IPS-18c (cell line): ENCODE results near the gene KLK10.

Experiments used
- H3K4me3 ChIP-seq: 2 replicates; pipeline ENCODE4 v1.7.0; 2013; ENCODE audit warnings: low read depth, mild to moderate bottlenecking, low read length, moderate library complexity; ENCODE audit not compliant: insufficient read depth
- H3K9me3 ChIP-seq: one replicate; pipeline ENCODE4 v1.6.1; 2013; ENCODE audit warnings: mild to moderate bottlenecking, low read length, moderate library complexity; ENCODE audit not compliant: control insufficient read depth, insufficient read depth

The KLK10 gene

GRCh38 chr19:51019544-51019925 lies at the start of gene KLK10:
Gene KLK10 (minus strand): TSS chr19:51019709. CDS start chr19:51019130, 579 bp downstream.
- Histone ChIP-seq H3K9me3 (no peaks in the 10 kb centered on the region), H3K4me3 (peak within 1 kb of the TSS; percentile 49)

DNA sequence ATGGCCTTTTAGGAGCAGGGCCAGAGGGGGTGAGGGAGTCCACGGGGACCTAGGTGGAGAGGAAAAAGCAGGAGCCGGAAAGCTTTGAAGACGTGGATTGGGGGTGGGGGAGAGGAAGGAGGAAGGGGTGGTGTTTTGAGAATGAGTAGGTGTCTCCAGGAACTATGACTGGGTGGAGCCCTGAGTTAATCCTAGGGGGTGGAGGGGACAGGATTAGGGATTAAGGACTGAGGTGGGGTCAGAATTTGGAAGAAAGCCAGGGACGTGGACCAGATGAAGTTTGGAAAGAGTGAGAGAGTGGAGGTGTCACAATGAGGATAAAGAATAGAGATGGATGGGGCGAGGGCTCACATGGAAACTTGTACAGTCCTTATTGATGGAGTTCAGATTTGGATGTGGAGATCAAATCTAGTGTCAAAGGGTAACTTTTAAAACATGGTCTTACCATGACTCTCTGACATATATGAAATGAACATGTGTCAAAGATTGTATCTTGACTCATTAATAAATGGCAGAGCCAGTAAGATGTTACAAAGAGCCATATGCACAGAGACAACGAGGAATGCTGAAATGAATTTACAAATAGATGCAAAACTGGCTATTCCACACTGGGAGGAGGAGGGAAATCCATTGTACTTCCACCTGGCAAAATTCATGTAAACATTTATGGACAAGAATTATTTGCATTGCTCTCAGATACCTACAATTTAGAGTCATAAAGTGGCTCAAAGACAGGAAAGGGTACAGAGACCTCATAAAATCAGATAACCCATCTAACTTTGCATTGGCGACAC lies 47.1 kb upstream of the KLK10 start:
- Histone ChIP-seq H3K9me3 (no peaks in the 10 kb centered on the region), H3K4me3 (no peak overlapping the region)

DNA sequence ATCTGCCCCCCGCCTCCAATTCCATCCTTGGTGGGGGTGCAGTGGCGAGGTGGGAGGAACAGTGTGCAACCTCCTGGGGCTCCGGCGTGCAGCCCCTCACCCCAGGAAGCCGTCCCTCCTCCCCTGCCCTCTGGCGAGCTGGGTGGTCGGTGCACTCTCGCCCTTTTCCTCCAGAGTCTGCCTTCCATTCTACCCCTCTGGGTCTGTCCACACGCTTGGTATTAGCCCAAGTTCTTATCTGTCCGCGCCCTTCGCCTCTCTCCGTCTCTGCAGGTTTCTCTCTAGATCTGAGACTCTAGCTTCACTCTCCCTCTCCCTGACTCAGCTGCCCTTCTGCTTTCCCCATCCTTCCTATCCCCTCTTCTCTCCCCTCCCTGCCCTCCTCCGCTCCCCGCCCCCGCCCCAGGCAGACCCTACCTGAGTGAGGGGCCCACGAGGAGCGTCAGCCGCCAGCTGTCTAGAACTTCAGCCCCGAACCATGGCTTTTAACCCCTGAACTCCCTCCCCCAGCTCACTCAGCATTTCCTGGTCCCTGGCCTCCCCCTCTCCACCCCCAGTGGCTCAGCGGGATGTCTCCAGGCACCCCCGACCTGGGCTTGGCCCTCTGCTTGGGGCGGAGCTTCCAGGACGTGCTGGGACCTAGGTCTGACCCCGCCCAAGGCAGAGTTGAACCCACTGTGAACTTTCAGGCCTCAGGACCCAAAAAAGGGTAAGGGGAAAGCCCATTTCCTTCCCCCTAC lies 45.9 kb upstream of the KLK10 start:
- Histone ChIP-seq H3K4me3 (peak overlapping the region; percentile 66), H3K9me3 (no peaks in the 10 kb centered on the region)

DNA sequence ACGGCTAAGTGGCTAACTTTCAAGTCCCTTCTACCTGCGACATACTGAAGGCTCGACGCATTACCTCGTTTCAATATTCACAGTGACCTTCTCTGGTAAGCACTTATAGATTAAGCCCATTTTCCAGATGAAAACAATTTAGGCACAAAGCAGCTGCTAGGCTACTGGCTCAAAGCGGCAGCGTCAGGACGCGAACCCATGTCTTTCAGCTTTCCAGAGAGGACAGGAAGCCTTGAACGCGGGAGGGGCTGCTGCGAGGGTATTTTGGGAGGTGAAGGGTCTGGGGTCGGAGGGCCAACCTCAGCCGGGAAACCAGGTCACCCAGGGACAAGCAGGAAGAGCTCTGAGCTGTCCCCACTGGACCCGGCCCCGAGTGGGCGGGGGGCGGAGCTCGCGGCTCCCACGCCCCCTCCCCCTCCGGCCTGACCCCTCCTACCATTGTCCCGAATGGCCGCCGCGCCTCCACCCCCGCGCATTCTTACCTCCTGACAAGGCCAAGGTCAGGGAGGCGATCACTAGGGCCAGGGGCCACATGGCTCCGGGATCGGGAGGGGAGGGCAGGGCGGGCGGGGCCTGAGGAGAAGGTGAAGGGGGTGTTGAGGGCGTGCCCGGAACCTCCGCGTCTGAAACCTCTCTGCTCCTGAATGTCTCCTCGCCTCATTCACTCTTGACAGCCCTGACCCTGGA lies 45.2 kb upstream of the KLK10 start, which contains the start of gene KLK13:
TSS of gene KLK13 (minus strand) at position 559 of the 687 bp plus-strand sequence. CDS start at position 534, 25 bp downstream.
- H3K9me3 ChIP-seq: no peaks in the 10 kb centered on the region
- H3K4me3 ChIP-seq: peak within 1 kb of the TSS; percentile 66

- no peak overlapping the region for H3K4me3 ChIP-seq
These were observed 44.2 kb upstream of the KLK10 start for GRCh38 chr19:51063664-51064063.

DNA sequence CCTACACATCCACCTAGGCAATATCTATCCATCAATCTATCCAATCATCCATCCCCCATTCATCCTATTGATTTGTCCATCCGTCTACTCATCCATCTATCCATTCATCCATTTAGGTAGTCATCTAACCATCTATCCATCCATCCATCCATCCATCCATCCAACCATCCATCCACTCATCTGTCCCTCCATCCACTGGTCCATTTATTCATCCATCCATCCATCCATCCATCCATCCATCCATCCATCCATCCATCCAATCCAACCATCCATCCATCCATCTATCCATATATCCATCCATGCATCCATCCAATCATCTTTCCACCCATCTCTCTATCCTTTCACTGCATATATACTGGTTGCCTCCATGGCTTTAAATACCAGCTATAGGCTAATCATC lies 41.5 kb upstream of the KLK10 start:
- Histone ChIP-seq H3K9me3 (no peaks in the 10 kb centered on the region), H3K4me3 (no peak overlapping the region)

More at GRCh38 chr19:51063664-51064063, 44.2 kb upstream of the KLK10 start:
- H3K9me3 ChIP-seq: no peaks in the 10 kb centered on the region

- Histone ChIP-seq H3K4me3 (no peak overlapping the region), H3K9me3 (no peaks in the 10 kb centered on the region)
These were observed 40.8 kb upstream of the KLK10 start for GRCh38 chr19:51060336-51060735.

GRCh38 chr19:51059715-51060114 lies 40.2 kb upstream of the KLK10 start:
- H3K9me3 ChIP-seq: no peaks in the 10 kb centered on the region

DNA sequence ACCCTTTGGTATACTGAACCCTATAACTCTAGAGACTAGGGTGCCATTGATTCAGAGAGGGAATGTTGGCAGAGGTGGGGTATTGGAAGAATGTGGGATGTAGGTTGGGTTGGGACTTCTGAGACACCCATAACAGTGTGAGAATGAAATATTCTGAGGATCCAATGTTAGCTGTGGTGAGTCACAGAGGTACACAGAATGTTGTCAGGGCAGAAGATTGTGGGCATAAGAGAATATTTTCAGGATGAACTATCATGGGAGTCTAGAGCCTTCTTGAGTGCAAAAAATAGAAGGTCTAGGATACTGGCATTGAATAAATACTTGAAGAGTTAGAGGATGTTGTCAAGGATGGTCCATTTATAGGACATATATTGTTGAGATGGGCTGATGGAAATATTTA lies 36.4 kb upstream of the KLK10 start:
- Histone ChIP-seq H3K9me3 (no peaks in the 10 kb centered on the region), H3K4me3 (no peak overlapping the region)

More at GRCh38 chr19:51059715-51060114, 40.2 kb upstream of the KLK10 start:
- no peak overlapping the region for H3K4me3 ChIP-seq

- no peak overlapping the region for H3K4me3 ChIP-seq
These were observed 27.5 kb upstream of the KLK10 start for GRCh38 chr19:51047031-51047335.

DNA sequence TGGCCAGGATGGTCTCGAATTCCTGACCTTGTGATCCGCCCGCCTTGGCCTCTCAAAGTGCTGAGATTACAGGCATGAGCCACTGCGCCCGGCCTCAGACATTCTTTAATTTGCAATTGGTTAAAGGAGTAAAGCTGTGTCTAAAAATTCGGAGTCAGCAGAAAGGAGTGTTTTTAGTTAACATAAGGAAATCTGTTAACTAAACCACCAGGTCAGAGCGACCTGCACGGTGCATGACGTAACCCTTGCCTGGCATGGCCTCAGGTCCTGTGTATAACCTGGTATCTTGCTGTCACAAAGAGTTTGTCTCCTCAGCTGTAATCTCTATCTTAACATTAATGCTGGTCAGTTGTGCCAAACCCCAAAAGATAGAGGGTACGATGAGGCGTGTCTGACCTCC lies 24.8 kb upstream of the KLK10 start:
- no peaks in the 10 kb centered on the region for H3K9me3 ChIP-seq
- no peak overlapping the region for H3K4me3 ChIP-seq

More at GRCh38 chr19:51047031-51047335, 27.5 kb upstream of the KLK10 start:
- H3K9me3 ChIP-seq: no peaks in the 10 kb centered on the region

GRCh38 chr19:51043497-51043896 lies 24.0 kb upstream of the KLK10 start:
- Histone ChIP-seq H3K9me3 (no peaks in the 10 kb centered on the region), H3K4me3 (no peak overlapping the region)

DNA sequence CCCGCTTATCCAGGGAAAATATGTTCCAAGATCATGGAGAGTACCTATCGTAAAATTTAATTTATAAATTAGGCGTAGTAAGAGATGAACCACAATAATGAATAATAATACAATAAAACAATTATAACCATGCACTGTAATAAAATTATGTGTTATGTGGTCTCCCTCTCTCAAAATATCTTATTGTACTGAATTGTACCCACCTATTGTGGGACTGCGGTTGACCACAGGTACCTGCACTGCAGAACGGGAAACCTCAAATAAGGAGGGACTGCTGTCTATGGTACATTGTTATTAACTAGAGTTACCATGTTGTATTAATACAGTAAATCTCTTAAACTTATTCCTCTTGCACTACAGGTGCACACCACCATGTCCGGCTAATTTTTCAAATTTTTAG lies 20.6 kb upstream of the KLK10 start:
- no peak overlapping the region for H3K4me3 ChIP-seq
- no peaks in the 10 kb centered on the region for H3K9me3 ChIP-seq

DNA sequence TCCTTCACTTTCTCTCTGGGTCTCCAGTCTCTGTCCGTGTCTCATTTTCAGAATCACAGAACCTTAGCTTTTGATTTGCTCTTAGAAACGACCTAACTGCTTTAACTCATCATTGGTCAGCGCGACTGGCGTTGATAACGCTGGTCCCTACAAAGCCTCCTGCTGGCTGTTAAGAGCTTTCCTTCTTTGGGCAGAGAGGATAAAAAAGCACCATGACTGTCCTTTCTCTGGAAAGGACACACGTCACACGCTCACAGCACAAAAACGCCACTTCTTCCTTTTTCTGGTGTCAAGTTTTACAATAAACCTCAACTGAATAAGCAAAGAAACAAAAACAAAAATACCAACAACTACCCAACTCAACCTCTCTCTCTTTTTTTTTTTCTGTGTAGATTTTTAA lies 17.0 kb upstream of the KLK10 start:
- H3K9me3 ChIP-seq: no peaks in the 10 kb centered on the region
- H3K4me3 ChIP-seq: no peak overlapping the region

DNA sequence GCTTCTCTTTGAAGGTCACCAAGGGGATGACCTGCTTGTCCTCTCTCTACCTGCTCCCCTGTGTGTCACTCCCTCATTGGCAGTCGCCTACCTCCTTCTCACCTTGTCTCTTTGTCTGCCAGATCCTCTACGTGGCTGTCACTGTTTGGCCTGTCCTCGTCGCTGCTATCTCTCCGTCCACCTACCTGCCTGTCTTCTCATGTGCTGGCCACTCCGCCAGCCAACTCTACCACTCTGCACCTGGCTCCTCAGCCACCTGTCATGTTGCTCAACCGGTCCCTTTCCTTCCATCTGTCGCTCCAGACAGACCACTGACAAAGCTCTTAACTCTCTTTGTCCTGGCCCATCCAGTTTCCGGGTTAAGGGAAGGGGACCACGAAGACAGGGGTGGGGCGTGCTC lies 15.2 kb upstream of the KLK10 start, which contains the start of gene KLK12:
TSS of gene KLK12 (minus strand) at position 299 of the 400 bp plus-strand sequence. CDS start 381 bp downstream, outside the sequence.
- no peaks in the 10 kb centered on the region for H3K9me3 ChIP-seq
- no peak within 1 kb of the TSS for H3K4me3 ChIP-seq

GRCh38 chr19:51031880-51032225 lies 12.3 kb upstream of the KLK10 start:
- H3K9me3 ChIP-seq: no peaks in the 10 kb centered on the region
- no peak overlapping the region for H3K4me3 ChIP-seq

- Histone ChIP-seq H3K9me3 (no peaks in the 10 kb centered on the region), H3K4me3 (no peak overlapping the region)
These were observed 11.8 kb upstream of the KLK10 start for GRCh38 chr19:51031220-51031879.
